ENCODE data around the gene UGT1A7.

GRCh38 chr2:233688341-233688740 lies 6.6 kb downstream of the UGT1A7 start:
- TF ChIP-seq ZNF274 (IDR thresholded peaks at IDR 0.05; ENCODE audit: low read depth, low read length) (no peak), YY1 (IDR thresholded peaks at IDR 0.05; ENCODE audit: insufficient read depth, insufficient read length) (no peak), SUZ12 (IDR thresholded peaks at IDR 0.05; ENCODE audit: extremely low read depth, insufficient read depth, insufficient read length) (no peak)
